Glutamatergic neuron (in vitro differentiated cells): ENCODE data around the gene ITPKB. TPM values are rescaled to one million over a fixed set of nuclear protein-coding genes. Genes with fewer than 3 reads are reported as not detected.

Experiments used
- DNase-seq: peaks from one replicate; pipeline ENCODE4 v3.0.0; 2022
- H3K27ac Mint-ChIP-seq: one replicate; pipeline ENCODE4 v1.8.0; 2020; ENCODE audit warnings: mild to moderate bottlenecking, mixed read lengths, inconsistent platforms; ENCODE audit not compliant: unreplicated experiment
- H3K27me3 Mint-ChIP-seq: one replicate; pipeline ENCODE4 v1.8.0; 2020; ENCODE audit warnings: mild to moderate bottlenecking, moderate library complexity, mixed read lengths, inconsistent platforms; ENCODE audit not compliant: unreplicated experiment
- H3K36me3 Mint-ChIP-seq: one replicate; pipeline ENCODE4 v1.8.0; 2020; ENCODE audit warnings: mild to moderate bottlenecking, mixed read lengths, inconsistent platforms; ENCODE audit not compliant: unreplicated experiment
- H3K4me1 Mint-ChIP-seq: one replicate; pipeline ENCODE4 v1.8.0; 2020; ENCODE audit warnings: mild to moderate bottlenecking, low read depth, mixed read lengths, inconsistent platforms; ENCODE audit not compliant: unreplicated experiment
- H3K4me3 Mint-ChIP-seq: one replicate; pipeline ENCODE4 v1.8.0; 2020; ENCODE audit warnings: mild to moderate bottlenecking, mixed read lengths, inconsistent platforms; ENCODE audit not compliant: unreplicated experiment
- H3K9me3 Mint-ChIP-seq: one replicate; pipeline ENCODE4 v1.8.0; 2020; ENCODE audit warnings: mild to moderate bottlenecking, moderate library complexity, mixed read lengths, inconsistent platforms; ENCODE audit not compliant: unreplicated experiment
- CTCF ChIP-seq: fragments of 200-600 bp; sonication (generic); IDR thresholded peaks from one replicate; pipeline ENCODE4 v1.5.0; 2021; ENCODE audit not compliant: partially characterized antibody, unreplicated experiment
- total RNA-seq: library from RNA; stranded (reverse); fragmentation: NEBNext Ultra II Directional; extraction: Animal tissue kit (Norgen Biotek cat#: 25700); gene quantifications from one replicate; pipeline ENCODE4 v1.2.1, GENCODE V29; 2021; ENCODE audit not compliant: unreplicated experiment

Gene ITPKB
- total RNA-seq, 1 donor from 2014 or later = 0.34 TPM

DNA sequence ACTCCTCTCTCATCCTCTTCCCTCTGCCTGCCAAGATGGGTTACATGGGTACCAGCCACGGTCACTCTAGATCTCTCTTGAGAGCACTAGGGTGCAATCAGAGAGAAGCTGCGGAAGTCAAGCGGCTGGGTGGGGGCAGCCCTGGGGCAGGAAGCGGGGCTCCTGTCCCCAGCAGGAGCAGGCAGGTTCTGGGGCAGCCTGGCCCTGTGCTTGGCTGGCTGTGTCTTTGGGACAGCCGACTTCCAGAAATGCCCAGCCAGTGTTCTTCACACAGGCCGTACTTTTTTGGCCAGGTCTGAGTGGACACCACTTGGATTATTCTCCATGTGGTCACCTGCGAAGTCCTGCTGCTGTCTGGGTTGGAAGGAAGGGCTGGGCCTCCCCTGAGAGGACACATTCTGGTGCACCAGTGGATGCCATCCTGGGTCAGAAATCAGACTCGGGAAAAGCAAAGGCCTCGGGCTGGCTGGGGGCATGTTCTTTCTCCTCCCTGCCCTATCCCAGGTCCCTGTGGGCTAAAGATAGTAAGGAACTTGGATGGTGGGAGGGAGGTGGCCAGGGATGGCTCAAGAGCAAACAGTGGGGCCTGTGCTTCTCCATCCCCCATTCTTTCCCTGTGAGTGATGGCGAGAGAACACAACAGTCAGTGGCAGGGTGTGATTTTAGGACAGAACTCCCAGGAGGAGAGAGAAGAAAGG, 93.7 kb downstream of the ITPKB start:
- no peak overlapping the region for H3K27ac Mint-ChIP-seq
- no peak for DNase-seq
- no peak overlapping the region for H3K4me3 Mint-ChIP-seq
- H3K4me1 Mint-ChIP-seq = peaks cover 19% of the 10 kb centered on the region
- H3K36me3 Mint-ChIP-seq = no peaks in the 10 kb centered on the region
- peaks cover 10% of the 10 kb centered on the region for H3K27me3 Mint-ChIP-seq
- peaks cover 2% of the 10 kb centered on the region for H3K9me3 Mint-ChIP-seq
- no peak for TF ChIP-seq CTCF

DNA sequence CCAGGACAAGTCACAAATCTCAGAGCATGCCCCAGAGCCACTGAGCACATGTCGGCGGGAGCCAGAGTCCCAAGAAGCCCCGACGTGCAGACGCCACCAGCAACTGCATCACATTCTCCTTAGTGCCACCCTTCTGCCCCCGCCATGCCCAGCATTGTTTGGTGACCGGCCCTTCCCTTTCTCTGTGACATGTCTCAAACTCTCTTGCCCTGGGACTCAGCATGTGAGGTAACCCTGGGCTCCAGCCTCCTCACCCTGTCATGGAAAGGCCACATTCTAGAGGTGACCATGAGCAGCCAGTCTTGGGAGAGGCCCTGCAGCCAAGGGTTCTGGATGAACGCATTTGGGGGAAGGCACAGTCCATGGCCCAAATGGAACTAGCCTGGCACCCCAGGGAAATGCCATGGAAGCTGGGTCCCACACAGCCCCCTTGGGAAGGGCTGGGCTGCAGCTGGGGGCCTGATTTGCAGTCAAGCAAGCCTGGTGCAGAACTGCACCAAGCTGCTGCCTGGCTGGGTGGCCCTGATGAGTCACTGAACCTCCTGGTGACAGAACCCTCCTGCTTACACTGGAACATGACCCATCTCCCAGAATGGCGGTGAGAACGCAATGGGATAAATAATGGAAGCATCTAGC, 94.4 kb downstream of the ITPKB start:
- no peak overlapping the region for H3K4me3 Mint-ChIP-seq
- H3K27ac Mint-ChIP-seq = no peak overlapping the region
- TF ChIP-seq CTCF = no peak
- peaks cover 10% of the 10 kb centered on the region for H3K27me3 Mint-ChIP-seq
- H3K36me3 Mint-ChIP-seq = no peaks in the 10 kb centered on the region
- peaks cover 19% of the 10 kb centered on the region for H3K4me1 Mint-ChIP-seq
- H3K9me3 Mint-ChIP-seq = peaks cover 2% of the 10 kb centered on the region
- DNase-seq = peak; percentile 5

GRCh38 chr1:226643611-226644540, 95.2 kb downstream of the ITPKB start:
- peaks cover 18% of the 10 kb centered on the region for H3K4me1 Mint-ChIP-seq
- no peaks in the 10 kb centered on the region for H3K36me3 Mint-ChIP-seq
- DNase-seq = no peak
- no peak overlapping the region for H3K4me3 Mint-ChIP-seq
- TF ChIP-seq CTCF = no peak
- H3K27me3 Mint-ChIP-seq = peaks cover 10% of the 10 kb centered on the region
- no peak overlapping the region for H3K27ac Mint-ChIP-seq
- H3K9me3 Mint-ChIP-seq = peaks cover 2% of the 10 kb centered on the region

- Mint-ChIP-seq H3K4me1 (peaks cover 18% of the 10 kb centered on the region), H3K9me3 (peaks cover 2% of the 10 kb centered on the region), H3K4me3 (no peak overlapping the region), H3K27me3 (peaks cover 9% of the 10 kb centered on the region), H3K27ac (no peak overlapping the region), H3K36me3 (no peaks in the 10 kb centered on the region)
- no peak for DNase-seq
- TF ChIP-seq CTCF = no peak
Observed at GRCh38 chr1:226643177-226643576, 95.9 kb downstream of the ITPKB start.

DNA sequence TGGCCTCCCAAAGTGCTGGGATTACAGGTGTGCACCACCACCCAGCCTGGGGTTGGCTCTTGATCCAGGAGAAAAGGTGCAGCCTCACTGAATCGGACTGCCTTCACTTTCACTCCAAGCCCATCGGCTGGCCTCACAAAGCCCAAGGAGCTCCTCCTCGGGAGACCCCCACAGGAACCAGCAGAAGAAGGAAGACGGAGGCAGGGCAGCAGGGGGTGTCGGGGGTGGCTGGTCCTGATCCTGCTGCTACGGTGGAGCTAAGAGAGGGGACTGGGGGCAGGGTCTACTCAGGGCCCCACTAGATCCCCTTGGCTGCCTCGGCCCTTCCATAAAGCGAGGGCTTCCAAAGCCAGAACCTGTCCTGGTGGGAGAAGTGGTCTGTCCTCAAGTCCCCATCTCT, 96.7 kb downstream of the ITPKB start:
- Mint-ChIP-seq H3K9me3 (peaks cover 2% of the 10 kb centered on the region), H3K27me3 (peaks cover 8% of the 10 kb centered on the region), H3K4me1 (peaks cover 20% of the 10 kb centered on the region), H3K27ac (no peak overlapping the region), H3K4me3 (no peak overlapping the region), H3K36me3 (no peaks in the 10 kb centered on the region)
- DNase-seq = no peak
- no peak for TF ChIP-seq CTCF
